Putamen (tissue), 1 donor: Measurements from ENCODE around the gene CPNE7.
"Not testable (repeated sequence)": the region's sequence is repeated elsewhere in the genome, so short reads cannot be mapped to it uniquely, and the experiment has no call there.

Experiments
- DNase-seq: peaks from one replicate; pipeline ENCODE4 v3.0.0-alpha.2; 2016; ENCODE audit warnings: low spot score

Gene CPNE7

GRCh38 chr16:89565506-89566372, 9.8 kb upstream of the CPNE7 start:
- DNase-seq: no peak

- DNase-seq: no peak
These were observed 7.6 kb upstream of the CPNE7 start for GRCh38 chr16:89567656-89568594.

GRCh38 chr16:89569506-89570341, 5.8 kb upstream of the CPNE7 start:
- no peak for DNase-seq

- no peak for DNase-seq
These were observed 5.1 kb upstream of the CPNE7 start for GRCh38 chr16:89570342-89570923.

- DNase-seq: not testable (repeated sequence)
These were observed 4.5 kb upstream of the CPNE7 start for GRCh38 chr16:89570983-89571598.

- DNase-seq: no peak
These were observed 3.9 kb upstream of the CPNE7 start for GRCh38 chr16:89571636-89572035.

GRCh38 chr16:89572073-89572484, 3.5 kb upstream of the CPNE7 start:
- no peak for DNase-seq

GRCh38 chr16:89572485-89573205, 2.9 kb upstream of the CPNE7 start:
- DNase-seq: no peak

- DNase-seq: no peak
These were observed 1.5 kb upstream of the CPNE7 start for GRCh38 chr16:89573826-89574680.

- DNase-seq: no peak
These were observed 794 bp upstream of the CPNE7 start for GRCh38 chr16:89574681-89575246.

GRCh38 chr16:89576153-89577054, 846 bp downstream of the CPNE7 start:
- DNase-seq: no peak

GRCh38 chr16:89577055-89577759, 1.6 kb downstream of the CPNE7 start:
- DNase-seq: no peak

GRCh38 chr16:89579351-89579750, 3.8 kb downstream of the CPNE7 start:
- no peak for DNase-seq

GRCh38 chr16:89581045-89581695, 5.6 kb downstream of the CPNE7 start:
- DNase-seq: no peak

- DNase-seq: no peak
These were observed 6.5 kb downstream of the CPNE7 start for GRCh38 chr16:89581861-89582563.

- DNase-seq: no peak
These were observed 7.1 kb downstream of the CPNE7 start for GRCh38 chr16:89582614-89583196.
